HG02610 (cell line): ENCODE results near the gene ADGRG2.
"Not testable (repeated sequence)": the region's sequence is repeated elsewhere in the genome, so short reads cannot be mapped to it uniquely, and the experiment has no call there.

ENCODE experiments used
- ATAC-seq: cut with Tn5 transposase; IDR thresholded peaks from one replicate; pipeline ENCODE4 v1.9.1; 2021; ENCODE audit warnings: mild to moderate bottlenecking, moderate library complexity; ENCODE audit not compliant: unreplicated experiment

ADGRG2 gene

DNA sequence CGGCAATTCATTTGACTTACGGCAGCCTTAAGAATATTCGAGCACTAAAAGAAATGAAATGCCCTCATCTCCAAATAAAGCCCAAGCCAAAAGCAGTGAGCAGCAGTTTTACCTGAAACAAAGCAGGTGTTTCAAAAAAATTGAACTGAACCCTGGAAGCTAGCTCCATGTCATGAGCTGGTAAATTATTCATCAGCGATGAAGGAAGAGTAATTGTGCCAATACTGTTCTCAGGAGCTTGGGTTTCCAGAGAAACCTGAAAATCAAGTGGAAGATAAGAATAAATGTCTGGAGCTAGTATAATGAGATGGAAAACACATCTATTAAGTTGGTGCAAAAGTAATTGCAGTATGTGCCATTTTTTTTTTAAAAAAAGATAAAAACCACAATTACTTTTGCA lies 114.4 kb downstream of the ADGRG2 start:
- no peak for ATAC-seq

DNA sequence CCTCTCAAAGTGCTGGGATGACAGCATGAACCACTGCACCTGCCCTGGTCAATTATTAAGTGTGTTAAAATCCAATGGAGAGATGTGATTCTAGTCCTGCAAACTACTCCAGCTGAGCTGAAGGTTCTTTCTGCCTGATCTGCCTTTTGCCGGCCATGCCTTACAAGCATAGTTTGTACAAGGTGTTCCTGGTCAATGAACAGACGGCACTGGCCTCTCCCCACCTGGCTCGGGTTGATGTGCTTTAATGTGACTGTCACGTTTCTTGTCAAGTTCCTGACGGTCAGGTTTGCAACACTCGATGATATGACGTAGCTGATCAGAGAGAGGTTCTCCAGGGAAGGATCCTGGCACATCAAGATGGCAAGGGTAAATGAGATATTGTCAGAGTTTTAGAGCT lies 115.3 kb downstream of the ADGRG2 start:
- no peak for ATAC-seq

DNA sequence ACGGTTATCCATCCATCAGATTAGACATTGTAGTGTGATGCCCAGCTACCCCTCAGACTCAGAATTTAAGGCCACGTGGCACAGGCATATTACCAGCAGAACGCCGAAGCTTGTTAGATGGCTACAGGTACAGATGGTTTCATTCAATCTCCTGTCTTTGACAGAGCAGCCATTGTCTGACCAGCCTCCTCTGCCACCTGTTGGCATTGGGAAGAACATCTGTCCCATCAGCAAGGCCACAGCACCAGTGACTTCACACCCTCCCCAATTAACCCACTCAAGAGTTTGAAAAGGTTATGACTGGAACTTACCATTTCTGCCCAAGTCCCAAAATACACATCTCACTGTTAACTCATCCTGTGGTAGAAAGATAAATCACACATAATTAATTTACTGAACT lies 116.4 kb downstream of the ADGRG2 start:
- ATAC-seq, result no peak

DNA sequence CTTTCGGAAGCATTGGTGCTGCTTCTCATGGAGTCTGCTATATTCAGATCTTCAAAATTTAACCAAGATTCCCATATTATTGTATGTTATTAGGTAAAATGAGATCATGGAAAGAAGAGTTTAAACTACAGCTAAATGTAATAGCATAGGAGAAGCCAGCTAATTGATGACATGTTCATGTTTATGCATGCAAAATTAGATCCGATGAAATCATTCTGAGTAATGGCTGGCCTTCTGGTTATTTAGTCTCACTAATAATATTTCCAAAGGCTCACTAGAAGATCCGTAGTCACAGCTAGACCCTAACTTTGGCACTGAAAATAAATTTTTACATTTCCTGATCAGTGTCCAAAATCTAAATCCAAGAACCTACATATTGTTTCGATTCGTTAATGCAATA lies 118.5 kb downstream of the ADGRG2 start:
- no peak for ATAC-seq

DNA sequence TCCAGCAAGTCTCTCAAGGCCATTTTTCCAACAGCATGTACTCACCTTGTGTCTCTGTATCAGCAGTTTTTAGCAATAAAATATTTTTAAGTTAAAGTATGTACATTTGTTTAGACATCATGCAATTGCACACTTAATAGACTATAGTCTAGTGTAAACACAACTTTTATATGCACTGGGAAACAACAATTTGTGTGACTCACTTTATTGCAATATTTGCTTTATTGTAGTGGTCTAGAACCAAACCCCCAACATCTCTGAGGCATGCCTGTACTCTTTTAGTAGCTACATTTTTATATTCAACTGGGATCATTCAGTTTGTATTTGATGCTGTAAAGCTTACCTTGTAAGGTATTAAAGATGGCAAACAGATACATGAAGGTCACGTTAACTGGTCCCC lies 123.6 kb downstream of the ADGRG2 start:
- no peak for ATAC-seq

DNA sequence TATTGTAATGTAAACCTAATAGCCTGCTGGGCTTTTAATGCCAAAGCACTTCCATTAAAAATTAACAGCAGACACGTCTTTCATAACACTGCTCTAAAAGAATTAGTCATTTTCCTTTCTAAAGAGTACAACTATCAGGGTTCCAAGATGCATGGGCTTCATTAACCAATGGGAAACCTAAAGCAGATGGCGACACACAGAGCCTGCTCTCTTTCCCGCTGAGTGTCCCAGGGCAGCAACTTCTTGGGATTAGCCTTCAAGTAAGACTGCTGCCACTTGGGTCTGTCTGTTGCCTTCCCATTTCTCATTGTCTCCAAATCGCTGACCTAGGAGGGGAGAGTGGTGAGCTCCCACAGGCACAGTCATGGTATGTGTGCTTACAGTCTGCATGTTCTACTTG lies 124.4 kb downstream of the ADGRG2 start:
- no peak for ATAC-seq

DNA sequence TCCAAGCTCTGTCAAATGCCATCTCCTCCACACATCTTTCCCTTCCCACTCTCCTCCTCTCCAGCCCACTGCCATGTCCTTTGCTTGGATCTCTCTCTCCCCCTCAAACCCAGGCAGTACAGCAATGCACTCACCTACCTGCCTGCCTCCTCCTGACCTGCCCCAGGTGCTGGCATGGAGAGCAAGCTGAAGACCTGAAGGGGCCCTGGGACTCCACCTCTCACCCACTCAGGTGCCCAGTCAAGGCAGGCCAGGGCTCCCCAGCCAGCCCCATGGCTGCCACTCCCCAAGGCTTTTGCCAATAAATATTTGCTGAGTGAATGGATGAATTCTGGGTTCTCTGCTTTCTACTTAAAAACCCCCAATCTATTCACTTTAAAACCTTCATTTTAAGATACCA lies 125.7 kb downstream of the ADGRG2 start:
- no peak for ATAC-seq

DNA sequence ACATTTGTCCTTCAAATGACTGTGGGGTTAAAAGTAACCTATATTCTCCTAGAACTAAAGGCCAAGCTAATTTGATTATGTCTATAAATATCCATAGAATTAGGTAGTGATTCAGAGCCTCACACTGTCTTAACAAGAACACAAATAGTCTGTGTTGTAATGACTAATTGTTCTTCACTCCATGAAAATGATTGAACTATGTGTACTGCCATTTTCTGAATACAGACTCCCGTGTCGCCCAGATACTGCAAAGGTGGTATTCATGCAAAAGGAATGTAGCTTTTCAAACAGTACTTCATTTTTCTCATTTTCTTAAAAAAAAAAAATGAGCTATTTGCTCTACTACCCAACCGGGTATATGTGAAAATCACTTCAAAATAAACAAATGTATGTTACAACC lies 127.0 kb downstream of the ADGRG2 start:
- no peak for ATAC-seq

DNA sequence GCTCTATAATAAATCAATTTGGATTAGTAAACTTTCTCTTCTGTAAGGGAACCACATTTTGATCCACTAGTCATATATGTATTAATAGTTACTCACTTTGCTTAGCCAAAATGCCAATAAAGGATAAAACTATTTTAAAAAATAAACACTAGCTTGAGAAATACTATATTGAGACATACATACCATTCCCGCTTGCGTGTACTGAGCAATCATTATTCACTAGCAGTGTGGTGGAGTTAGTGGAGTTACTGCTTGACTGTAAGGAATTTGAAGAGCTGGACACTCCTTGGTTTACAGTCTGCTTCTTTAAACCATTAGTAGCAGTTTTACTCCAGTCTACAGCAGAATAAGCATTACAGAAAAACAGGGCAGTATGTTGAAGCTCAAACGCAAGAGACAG lies 127.6 kb downstream of the ADGRG2 start:
- ATAC-seq, result no peak

DNA sequence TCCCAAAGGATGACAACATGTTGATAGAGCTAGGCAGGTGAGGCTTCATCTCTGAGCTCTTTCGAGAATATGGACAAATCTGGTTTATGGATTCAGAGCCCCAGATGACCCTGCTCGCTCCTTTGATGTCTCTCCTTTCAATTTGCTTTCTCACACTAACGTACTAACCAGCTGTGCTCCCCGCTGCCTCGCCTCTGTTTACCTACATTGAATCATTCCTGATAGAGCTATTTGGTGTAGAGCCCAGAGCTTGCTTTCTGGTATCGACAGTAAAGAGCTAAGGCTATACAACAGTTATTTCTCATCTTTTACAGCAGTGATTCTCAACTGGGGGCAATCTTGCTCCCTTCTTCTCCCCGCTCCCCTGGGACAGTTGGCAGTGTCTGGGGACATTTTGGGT lies 129.4 kb downstream of the ADGRG2 start:
- no peak for ATAC-seq

DNA sequence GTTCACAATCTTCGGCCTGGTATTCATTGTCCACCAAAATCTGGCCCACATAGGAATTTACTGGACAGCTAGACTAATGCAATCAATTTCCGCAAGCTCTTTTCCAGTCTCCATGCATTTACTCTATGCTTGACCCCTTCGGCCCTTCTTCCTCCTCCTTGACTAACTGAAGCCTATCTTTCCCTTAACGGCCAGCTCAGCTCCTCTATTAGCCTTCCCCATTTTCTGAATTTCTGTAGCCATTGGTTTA lies 137.2 kb downstream of the ADGRG2 start:
- ATAC-seq, result no peak

DNA sequence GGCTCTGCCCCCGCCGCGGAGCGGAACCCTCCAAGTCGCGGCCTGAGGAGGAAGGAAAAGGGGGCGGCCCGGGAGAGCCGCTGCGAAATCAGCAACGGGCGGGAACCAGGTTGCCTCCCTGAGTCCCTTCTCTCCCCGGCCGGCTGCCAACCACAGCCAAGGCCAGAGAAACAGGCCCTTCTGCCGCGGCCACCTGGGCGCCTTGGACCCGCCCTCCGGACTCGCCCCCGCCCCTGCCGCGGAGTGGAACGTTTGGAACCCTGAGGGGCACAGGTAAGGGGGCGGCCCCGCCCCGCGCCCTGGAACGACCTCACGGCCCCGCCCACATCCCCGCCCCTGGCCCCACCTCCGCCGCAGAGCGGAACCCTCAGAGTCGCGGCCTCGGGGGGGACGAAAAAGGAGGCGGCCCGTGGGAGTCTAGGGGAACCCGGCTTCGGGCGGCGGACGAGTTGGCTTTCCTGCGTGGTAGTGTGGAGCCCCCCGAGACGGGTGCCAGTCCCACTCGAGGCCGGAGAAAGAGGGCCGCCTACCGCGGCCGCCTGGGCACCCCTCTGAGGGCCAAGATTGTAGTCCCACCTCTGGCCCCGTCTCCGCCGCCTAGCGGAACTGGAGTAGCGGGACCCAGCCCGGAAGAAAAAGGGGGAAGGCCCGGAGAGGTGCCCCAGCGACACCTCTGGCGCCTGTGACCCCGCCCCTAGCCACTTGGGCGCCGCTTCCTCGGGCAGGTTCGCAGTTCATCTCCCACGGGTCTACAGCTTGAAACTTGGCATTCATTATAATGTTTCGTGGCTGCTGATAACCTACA lies 137.7 kb downstream of the ADGRG2 start:
- ATAC-seq, result peak; percentile 89

DNA sequence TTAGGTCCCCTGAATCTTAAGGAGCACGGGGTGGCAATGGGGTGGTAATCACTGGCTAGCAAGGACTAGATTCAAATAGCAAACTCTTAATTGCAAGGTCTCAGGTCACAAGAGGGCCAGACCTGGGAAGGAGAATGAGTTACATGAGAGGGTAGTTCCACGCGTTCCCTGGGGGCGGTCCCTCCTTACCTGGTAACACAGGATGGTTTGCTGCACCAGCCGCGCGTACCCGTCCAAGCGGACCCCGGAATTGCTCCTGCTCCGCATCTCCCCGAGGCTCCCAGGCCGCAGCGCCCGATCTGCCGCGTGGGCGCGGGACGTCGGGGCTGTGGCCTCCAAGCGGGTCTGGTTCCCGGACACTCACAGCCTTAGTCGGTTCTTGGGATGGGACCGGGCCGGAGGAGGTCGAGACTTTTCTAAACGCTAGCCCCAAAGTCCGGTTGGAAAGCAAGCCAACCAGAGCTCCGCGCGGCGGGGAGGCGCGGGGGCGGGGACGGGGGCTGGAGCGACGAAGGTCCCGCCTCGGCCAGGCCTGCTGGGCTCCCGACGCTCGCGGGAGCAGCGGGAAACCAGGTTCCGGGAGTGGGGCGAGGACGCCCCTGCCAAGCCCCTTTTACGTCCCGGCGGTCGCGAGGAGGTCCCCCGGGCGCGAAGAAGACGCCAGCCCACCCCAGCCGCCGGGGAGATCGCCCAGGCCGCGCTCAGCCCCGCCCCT lies 138.4 kb downstream of the ADGRG2 start, which contains the start of gene PHKA2:
TSS of gene PHKA2 (minus strand) at position 449 of the 715 bp plus-strand sequence. CDS start at position 267, 182 bp downstream.
- peak; percentile 44 for ATAC-seq

DNA sequence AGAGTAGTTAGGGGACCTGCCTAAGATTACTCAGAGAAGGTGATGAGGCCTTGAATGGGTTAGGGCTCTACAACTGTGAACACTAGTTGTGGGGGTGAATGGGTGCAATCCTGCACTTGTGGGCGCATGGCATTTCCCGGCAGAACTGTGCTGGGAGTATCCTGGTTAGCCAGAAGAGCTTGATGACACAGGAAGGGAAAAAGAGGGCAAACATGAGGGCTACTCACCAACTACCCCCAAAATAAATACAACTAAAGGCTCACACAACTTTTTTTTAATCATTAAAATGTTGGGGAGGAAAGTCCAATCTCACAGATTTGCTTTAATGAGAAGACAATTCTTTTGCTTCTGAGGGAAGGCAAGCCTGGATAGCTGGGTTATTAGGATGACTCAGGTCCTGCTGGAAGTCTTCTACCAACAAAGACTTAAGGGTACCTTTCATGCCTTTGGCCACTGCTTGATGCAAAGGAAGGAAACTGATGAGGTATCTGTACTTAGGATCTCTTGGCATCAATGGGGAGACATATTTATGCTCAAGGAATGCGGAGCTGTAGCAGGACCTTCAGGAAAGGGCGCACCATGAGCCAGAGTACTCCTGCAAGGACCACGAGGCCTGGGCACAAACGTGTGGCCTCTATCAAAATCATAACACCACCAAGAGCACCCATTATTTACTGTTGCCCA lies 141.0 kb downstream of the ADGRG2 start:
- ATAC-seq, result no peak

DNA sequence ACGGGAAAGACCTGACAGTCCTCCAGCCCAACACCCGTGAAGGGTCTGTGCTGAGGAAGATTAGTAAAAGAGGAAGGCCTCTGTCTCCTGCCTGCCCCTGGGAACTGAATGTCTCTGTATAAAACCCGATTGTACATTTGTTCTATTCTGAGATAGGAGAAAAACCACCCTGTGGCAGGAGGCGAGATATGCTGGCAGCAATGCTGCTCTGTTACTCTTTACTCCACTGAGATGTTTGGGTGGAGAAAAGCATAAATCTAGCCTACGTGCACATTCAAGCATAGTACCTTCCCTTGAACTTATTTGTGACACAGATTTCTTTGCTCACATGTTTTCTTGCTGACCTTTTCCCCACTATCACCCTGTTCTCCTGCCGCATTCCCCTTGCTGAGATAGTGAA lies 142.0 kb downstream of the ADGRG2 start:
- ATAC-seq, result not testable (repeated sequence)

DNA sequence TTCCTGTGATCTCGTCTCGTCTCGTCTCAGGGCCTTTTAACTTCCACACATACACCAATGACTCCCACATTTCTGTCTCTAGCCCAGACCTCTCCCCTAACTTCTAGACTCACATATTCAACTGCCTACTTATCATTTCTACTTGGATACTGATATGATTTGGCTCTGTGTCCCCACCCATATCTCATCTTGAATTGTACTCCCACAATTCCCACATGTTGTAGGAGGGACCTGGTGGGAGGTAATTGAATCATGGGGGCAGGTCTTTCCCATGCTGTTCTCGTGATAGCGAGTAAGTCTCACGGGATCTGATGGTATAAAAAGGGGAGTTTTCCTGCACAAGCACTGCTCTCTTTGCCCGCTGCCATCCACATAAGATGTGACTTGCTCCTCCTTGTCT lies 147.3 kb downstream of the ADGRG2 start:
- no peak for ATAC-seq

DNA sequence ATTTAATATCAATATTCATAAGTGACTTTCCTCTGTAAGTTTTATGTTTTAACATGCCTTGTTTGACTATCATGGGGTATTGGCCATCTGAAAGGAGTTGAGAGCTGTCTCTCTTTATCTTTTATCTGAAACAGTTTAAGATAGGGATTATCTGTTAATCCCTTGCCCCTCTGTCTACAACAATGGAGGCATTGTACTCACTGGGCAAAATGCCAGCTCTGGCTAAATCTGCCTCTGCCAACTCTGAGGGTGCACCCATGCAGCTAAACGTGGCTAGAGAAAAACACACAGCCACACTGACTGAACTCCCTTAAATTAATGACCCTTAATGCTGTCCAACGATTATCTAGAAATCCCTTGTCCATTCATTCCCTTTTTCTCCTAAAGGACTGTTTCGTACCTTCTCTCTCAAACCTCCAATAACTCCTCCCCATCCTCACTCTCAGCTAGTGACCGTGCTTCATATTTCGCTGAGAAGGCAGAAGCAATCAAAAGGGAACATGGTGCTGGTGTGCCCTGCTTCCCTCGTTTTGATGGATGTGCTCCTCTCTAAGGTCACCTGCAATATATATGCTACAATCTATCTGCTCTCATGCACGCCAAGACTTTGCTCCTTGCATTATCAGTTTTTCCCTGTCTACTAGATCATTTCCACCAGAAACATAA lies 148.6 kb downstream of the ADGRG2 start:
- no peak for ATAC-seq

DNA sequence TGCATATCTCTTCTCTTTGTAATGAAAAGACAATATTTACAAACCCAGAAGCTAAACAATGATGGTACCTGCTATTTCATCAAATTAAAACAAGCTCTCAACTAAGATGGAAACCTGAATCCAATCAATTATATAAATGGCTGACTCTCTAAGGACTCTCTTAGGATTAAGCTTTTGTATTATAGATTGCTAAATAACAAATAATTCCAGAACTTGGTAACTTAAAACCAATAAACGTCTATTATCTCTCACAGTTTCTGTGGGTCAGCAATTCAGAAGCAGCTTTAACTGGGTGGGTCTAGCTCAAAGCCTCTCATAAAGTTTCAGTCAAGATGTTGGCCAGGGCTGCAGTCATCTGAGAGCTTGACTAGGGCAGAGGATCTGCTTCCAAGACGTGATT lies 150.8 kb downstream of the ADGRG2 start:
- ATAC-seq, result no peak

DNA sequence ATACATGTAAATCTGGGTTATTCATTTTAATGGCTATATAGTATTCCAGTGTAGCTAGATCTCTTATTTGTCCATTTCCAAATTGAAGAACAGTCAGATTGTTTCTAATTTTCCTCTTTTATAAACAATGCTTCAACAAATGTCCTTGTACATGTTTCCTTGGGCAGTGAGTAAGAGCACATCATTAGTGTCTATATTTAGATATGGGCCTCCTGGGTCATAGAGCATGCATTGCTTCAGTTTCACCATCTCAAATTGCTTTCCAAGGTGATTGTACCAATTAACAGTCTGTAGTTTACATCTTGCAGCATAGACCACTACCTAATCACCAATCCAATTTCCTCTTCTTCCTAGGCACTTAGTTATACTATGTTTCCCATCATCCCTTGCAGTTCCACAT lies 151.8 kb downstream of the ADGRG2 start:
- no peak for ATAC-seq

DNA sequence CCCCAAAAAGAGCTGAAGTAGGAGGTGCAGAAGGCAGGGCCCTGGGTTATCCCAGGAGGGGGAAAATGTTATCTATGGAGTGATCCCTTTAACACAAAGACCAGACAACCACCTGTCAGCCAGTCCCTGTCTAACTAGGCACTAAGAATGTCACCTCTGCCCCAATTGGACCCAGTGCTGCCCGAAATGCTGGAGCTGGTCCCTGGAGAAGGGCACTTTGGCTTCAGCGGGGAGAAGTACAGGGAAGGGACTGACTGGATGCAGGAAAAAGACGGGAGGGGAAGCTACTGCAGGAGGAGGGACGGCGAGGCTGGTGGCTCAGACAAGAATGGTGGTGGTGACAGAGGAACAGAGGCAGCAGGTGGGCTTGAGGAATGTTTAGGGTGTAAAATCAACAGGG lies 155.6 kb downstream of the ADGRG2 start:
- ATAC-seq, result no peak

DNA sequence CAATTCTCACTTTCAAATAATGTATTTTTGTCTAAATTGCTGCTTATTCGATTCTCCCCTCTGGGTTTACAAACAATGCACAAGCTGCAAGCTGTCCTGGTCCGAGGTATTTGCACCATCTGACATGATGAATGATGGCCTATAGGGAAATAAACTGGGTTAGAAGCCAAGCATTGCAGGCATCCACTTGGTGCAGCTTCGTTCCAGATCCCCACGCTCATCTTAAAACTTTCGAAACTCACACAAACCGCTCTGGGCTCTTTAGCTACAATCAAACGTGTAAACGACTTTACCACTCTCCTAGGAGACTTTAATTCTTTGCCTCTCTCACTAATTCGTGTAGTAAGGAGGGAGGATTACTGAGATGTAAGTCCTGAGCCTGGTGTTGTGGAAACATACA lies 157.4 kb downstream of the ADGRG2 start:
- ATAC-seq, result no peak

DNA sequence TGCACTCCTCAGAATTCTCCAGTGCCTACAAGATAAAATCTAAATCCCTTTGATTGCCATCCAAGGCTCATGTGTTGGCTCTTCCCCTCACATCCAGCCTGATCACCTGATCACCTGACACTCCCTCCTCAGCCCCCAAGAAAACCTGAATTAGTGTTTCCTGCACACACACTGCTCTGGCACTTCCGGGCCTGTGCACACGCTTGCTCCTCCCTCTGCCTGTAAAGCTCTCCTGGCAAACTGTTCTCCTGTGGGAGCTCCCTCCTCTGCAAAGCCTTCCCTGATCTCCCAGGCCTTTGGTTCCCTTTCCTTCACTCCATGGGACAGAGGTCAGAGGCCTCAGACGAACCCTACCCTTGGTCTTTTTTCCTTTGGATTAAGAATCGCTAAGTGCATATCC lies 158.2 kb downstream of the ADGRG2 start:
- ATAC-seq, result no peak
